ENCODE data around the gene HPS3.
"Not testable (repeated sequence)": the region's sequence is repeated elsewhere in the genome, so short reads cannot be mapped to it uniquely, and the experiment has no call there.

Gene HPS3

GRCh38 chr3:149196805-149197592 lies 67.6 kb downstream of the HPS3 start:
- not testable (repeated sequence) for DNase-seq

GRCh38 chr3:149197669-149198068 lies 68.2 kb downstream of the HPS3 start:
- no peak for DNase-seq

- no peak for DNase-seq
Measured at GRCh38 chr3:149198611-149199010, 69.2 kb downstream of the HPS3 start.

GRCh38 chr3:149199474-149199873 lies 70.0 kb downstream of the HPS3 start:
- peak; percentile 50 for DNase-seq

GRCh38 chr3:149203758-149204157 lies 74.3 kb downstream of the HPS3 start:
- DNase-seq, result no peak

- DNase-seq, result no peak
Measured at GRCh38 chr3:149204390-149204991, 75.1 kb downstream of the HPS3 start.

- no peak for DNase-seq
Measured at GRCh38 chr3:149207475-149207874, 78.0 kb downstream of the HPS3 start.

GRCh38 chr3:149209431-149209830 lies 80.0 kb downstream of the HPS3 start:
- no peak for DNase-seq

GRCh38 chr3:149212386-149212785 lies 82.9 kb downstream of the HPS3 start:
- no peak for DNase-seq

GRCh38 chr3:149214702-149215101 lies 85.3 kb downstream of the HPS3 start:
- peak; percentile 11 for DNase-seq

GRCh38 chr3:149215515-149215914 lies 86.1 kb downstream of the HPS3 start:
- DNase-seq, result peak; percentile 49

GRCh38 chr3:149216193-149216869 lies 86.9 kb downstream of the HPS3 start:
- peak; percentile 28 for DNase-seq

GRCh38 chr3:149217347-149217746 lies 87.9 kb downstream of the HPS3 start:
- no peak for DNase-seq

- DNase-seq, result not testable (repeated sequence)
Measured at GRCh38 chr3:149219380-149220121, 90.1 kb downstream of the HPS3 start.

GRCh38 chr3:149221783-149222517 lies 92.5 kb downstream of the HPS3 start, which contains the start of gene CP:
Gene CP (minus strand): TSS chr3:149221829. CDS start chr3:149221792, 37 bp downstream.
- no peak for DNase-seq

All from NCI-H1092 treated with DMSO at 0.1 percent for 48 hours (cell line).